Stomach (tissue), 4 donors: Measurements from ENCODE around the gene ANKRD11.

ENCODE experiments used
- CTCF ChIP-seq, 7 experiments: fragments of 450-650 bp in 4 of 7; fragments of 200-600 bp in 3 of 7; sonication (generic) in 3 of 7; IDR thresholded peaks; one replicate each; pipeline ENCODE4 v1.5.1; 2016 to 2019; ENCODE audit warnings: antibody characterized with exemption in 7 of 7, control low read depth in 2 of 7, mild to moderate bottlenecking in 1 of 7
- EP300 ChIP-seq: sonication (generic); formaldehyde crosslinking; IDR thresholded peaks from one replicate; pipeline ENCODE4 v1.6.1; 2017; ENCODE audit warnings: antibody characterized with exemption

DNA sequence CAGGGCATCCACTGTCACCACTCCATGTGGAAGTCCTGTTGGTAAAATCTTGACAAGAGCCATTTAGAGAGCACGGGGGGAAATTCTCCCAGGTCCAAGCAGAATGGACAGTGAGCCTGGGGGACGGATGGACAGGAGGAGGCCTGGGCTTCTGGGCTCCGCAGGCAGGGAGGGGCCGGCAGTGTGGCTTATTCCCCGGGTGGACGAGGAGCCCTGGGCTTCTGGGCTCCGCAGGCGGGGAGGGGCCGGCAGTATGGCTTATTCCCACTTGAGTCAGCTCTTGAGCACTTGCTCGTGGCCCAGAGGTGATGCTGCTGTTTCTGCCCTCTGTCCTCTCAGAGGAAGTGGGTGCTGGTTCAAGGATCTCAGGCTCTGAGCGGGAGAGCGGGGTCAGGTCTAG, 47.9 kb upstream of the ANKRD11 start:
- TF ChIP-seq CTCF (IDR thresholded peaks at IDR 0.05) (no peak), EP300 (no peak)
